NCI-H1092 (cell line): Measurements from ENCODE around the gene PAWR.
"Not testable (repeated sequence)": the region's sequence is repeated elsewhere in the genome, so short reads cannot be mapped to it uniquely, and the experiment has no call there.

ENCODE experiments used
- DNase-seq: peaks from one replicate; lab custom pipeline; 2025; lab: John Stamatoyannopoulos, UW

PAWR gene

GRCh38 chr12:79547735-79548609 is 142.8 kb downstream of the PAWR start:
- no peak for DNase-seq

GRCh38 chr12:79547044-79547734 is 143.6 kb downstream of the PAWR start:
- DNase-seq: no peak

GRCh38 chr12:79546466-79547043 is 144.2 kb downstream of the PAWR start:
- no peak for DNase-seq

GRCh38 chr12:79544439-79544838 is 146.3 kb downstream of the PAWR start:
- not testable (repeated sequence) for DNase-seq

GRCh38 chr12:79537675-79538074 is 153.1 kb downstream of the PAWR start:
- DNase-seq: no peak

- no peak for DNase-seq
These were observed 155.0 kb downstream of the PAWR start for GRCh38 chr12:79535751-79536150.
